Activated CD4-positive, CD25-positive, alpha-beta regulatory T cell treated with anti-CD3 and anti-CD28 coated beads, Interleukin-2, amount 50 U/mL, for 16 hours (primary cell): ENCODE measurements around the gene ME3.
"Not testable (repeated sequence)": the region's sequence is repeated elsewhere in the genome, so short reads cannot be mapped to it uniquely, and the experiment has no call there.

Source experiments
- DNase-seq: peaks from one replicate; pipeline ENCODE4 v3.0.0-alpha.2; 2020; ENCODE audit warnings: low read depth, low spot score

The ME3 gene

GRCh38 chr11:86433361-86434095 is 238.9 kb downstream of the ME3 start:
- DNase-seq, result not testable (repeated sequence)

DNA sequence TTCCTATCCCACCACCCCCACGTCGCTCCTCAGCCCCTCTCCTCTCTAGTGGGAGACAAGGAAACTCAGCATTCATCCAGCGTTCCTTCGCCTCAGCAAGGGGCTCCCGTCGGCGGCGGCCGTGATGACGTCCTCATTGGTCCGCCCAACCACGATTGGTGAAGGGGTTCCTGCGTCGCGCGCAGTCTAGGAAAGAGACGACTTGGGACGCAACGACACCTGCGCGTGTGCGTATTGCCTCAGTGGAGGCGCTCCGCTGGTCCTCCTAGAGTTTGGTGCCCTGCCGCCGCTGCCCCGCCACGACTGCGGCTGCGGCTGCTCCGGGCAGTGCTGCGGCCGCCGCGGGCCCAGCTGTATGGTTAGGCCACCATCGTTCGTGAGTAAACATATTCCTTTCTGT is 241.2 kb downstream of the ME3 start:
- no peak for DNase-seq

- DNase-seq, result no peak
These were observed 245.0 kb downstream of the ME3 start for GRCh38 chr11:86427441-86427840.

DNA sequence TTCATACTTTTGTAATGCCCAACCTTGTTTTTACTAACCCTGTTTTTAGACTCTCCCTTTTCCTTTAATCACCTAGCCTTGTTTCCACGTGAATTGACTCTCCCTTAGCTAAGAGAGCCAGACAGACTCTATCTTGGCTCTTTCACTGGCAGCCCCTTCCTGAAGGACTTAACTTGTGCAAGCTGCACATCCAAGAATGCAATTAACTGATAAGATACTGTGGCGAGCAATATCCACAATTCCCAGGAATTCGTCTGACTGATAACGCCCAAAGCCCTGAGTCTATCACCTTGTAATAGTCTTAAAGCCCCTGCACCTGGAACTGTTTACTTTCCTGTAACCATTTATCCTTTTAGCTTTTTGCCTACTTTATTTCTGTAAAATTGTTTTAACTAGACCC is 248.9 kb downstream of the ME3 start:
- not testable (repeated sequence) for DNase-seq

DNA sequence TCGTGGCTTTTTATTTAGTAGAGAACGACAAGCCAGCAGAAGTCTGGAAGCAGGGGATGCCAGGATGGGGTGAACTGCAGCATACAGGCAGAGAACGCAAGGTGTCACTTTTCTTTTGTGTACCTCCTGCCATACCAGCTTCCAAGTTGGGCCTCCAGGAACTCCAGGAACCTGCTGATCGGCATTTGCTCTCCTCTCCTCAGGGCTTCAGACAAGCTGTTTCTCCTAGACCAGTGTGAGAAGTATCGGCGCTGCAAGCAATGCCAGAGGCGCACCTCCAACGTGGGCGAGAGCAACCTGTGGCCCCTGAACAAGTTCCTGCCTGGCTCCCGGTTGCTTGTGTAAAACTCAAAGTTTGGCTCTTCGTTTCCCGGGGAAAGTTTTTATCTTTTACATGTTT is 250.0 kb downstream of the ME3 start:
- no peak for DNase-seq

DNA sequence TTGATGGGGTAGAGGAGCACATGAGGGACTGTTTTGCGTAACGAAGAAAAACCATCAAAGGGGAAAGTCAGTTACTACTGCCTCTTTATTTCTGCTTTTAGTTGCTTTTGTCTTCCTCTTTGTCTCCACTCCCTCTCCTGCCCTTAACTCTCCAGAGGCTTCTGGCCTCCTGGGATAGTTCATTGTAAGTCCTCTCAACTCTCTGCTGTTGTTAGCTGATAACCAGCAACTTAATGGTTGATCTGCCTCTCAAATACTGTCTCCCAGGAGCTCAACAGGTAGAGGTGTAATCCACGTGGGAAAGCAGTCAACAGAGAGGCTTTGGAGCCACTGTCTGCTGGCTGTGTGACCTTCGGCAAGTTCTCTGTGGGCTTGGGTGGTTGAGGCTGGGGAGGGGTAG is 250.5 kb downstream of the ME3 start:
- DNase-seq, result no peak

DNA sequence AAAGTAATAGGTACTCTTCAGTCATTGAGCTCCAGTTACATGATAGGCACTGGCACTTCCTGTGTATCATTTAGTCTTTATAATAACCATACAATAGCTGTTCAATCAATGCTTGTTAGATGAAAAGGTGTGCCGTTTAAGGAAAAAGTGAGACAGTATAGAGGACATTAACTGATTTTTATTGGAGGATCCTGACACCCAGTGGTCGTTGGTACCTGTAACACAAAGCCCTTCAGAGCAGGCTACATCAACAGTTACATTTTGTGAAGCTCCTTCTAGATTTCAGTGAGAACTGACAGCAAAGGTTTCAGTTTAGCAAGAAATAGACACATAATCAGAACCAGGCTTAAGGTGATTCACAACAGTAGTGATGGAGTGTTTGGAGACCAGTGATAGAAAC is 253.5 kb downstream of the ME3 start:
- DNase-seq, result no peak

DNA sequence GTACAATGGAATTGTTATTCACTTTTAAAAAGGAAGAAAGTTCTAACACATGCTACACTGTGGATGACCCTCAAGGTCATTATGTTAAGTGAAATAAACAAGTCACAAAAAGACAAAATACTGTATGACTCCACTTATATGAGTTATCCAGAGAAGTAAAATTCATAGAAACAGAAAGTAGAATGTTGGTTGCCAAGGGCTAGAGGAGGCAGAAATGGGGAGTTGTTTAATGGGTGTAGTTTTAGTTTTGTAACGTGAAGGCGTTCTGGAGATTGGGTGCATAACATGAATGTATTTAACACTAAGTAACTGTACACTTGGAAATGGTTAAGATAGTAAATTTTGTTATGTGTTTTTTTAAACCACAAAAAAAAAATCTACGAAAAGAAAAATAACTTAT is 253.9 kb downstream of the ME3 start:
- DNase-seq, result no peak

GRCh38 chr11:86418106-86418505 is 254.3 kb downstream of the ME3 start:
- DNase-seq, result no peak

DNA sequence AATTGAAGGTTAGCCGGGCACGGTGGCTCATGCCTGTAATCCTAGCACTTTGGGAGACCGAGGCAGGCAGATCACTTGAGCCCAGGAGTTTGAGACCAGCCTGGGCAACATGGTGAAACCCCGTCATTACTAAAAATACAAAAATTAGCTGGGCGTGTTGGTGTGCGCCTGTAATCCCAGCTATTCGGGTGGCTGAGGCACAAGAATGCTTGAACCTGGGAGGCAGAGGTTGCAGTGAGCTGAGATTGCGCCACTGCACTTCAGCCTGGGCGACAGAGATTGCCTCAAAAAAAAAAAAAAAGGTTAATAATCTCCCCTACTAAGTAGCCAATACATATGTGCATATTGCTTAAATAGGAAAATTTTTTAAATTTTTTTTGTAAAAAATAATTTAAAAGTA is 255.5 kb downstream of the ME3 start:
- DNase-seq, result not testable (repeated sequence)

GRCh38 chr11:86416494-86416893 is 255.9 kb downstream of the ME3 start:
- DNase-seq, result no peak

- no peak for DNase-seq
These were observed 257.4 kb downstream of the ME3 start for GRCh38 chr11:86415026-86415425.

- DNase-seq, result no peak
These were observed 258.4 kb downstream of the ME3 start for GRCh38 chr11:86414032-86414431.

- DNase-seq, result no peak
These were observed 263.6 kb downstream of the ME3 start for GRCh38 chr11:86408845-86409244.

- no peak for DNase-seq
These were observed 269.0 kb downstream of the ME3 start for GRCh38 chr11:86403458-86403857.

- DNase-seq, result no peak
These were observed 274.3 kb downstream of the ME3 start for GRCh38 chr11:86398106-86398505.

- no peak for DNase-seq
These were observed 275.1 kb downstream of the ME3 start for GRCh38 chr11:86397351-86397750.

DNA sequence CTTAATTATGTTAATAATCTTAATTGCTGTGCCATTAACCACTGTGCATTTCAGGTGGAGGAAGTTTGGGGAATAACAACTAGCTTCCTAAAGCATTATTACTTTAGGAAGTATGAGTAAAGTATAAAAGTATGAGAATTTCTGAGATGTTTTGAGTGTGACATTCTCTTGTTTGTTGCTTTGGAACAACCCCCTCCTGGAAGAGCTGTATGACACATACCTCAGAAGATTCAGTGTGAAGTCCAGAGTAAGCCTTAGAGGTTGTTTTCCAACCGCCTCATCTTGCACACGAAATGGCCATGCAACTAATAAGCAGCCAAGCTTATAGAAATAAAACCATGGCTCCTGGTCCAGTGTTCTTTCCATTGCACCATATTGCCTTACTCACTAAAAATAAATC is 276.0 kb downstream of the ME3 start:
- DNase-seq, result no peak

GRCh38 chr11:86395061-86395551 is 277.3 kb downstream of the ME3 start:
- no peak for DNase-seq
